GM18502 (cell line): Measurements from ENCODE around the gene PKNOX2.

Experiments
- ATAC-seq: cut with Tn5 transposase; IDR thresholded peaks from one replicate; pipeline ENCODE4 v1.9.1; 2021; ENCODE audit warnings: mild to moderate bottlenecking; ENCODE audit not compliant: unreplicated experiment, poor library complexity

The PKNOX2 gene

GRCh38 chr11:125371431-125371935 lies 206.9 kb downstream of the PKNOX2 start:
- no peak for ATAC-seq

- no peak for ATAC-seq
Observed at GRCh38 chr11:125372088-125372487, 207.5 kb downstream of the PKNOX2 start.

GRCh38 chr11:125372911-125373310 lies 208.4 kb downstream of the PKNOX2 start:
- ATAC-seq, result no peak

GRCh38 chr11:125373426-125374391 lies 209.2 kb downstream of the PKNOX2 start:
- no peak for ATAC-seq

- no peak for ATAC-seq
Observed at GRCh38 chr11:125374398-125374797, 209.8 kb downstream of the PKNOX2 start.

- no peak for ATAC-seq
Observed at GRCh38 chr11:125375146-125375545, 210.6 kb downstream of the PKNOX2 start.

GRCh38 chr11:125376117-125376516 lies 211.6 kb downstream of the PKNOX2 start:
- no peak for ATAC-seq

GRCh38 chr11:125376856-125377255 lies 212.3 kb downstream of the PKNOX2 start:
- no peak for ATAC-seq

GRCh38 chr11:125378083-125378482 lies 213.5 kb downstream of the PKNOX2 start:
- no peak for ATAC-seq

GRCh38 chr11:125378571-125378970 lies 214.0 kb downstream of the PKNOX2 start:
- no peak for ATAC-seq

- no peak for ATAC-seq
Observed at GRCh38 chr11:125379565-125379964, 215.0 kb downstream of the PKNOX2 start.

- no peak for ATAC-seq
Observed at GRCh38 chr11:125379981-125380380, 215.4 kb downstream of the PKNOX2 start.

GRCh38 chr11:125380756-125381445 lies 216.3 kb downstream of the PKNOX2 start:
- ATAC-seq, result no peak

- no peak for ATAC-seq
Observed at GRCh38 chr11:125381499-125382044, 217.0 kb downstream of the PKNOX2 start.

GRCh38 chr11:125382314-125382791 lies 217.8 kb downstream of the PKNOX2 start:
- ATAC-seq, result no peak

GRCh38 chr11:125382822-125383221 lies 218.3 kb downstream of the PKNOX2 start:
- no peak for ATAC-seq

- ATAC-seq, result no peak
Observed at GRCh38 chr11:125384825-125385224, 220.3 kb downstream of the PKNOX2 start.

- ATAC-seq, result no peak
Observed at GRCh38 chr11:125387901-125388300, 223.3 kb downstream of the PKNOX2 start.

GRCh38 chr11:125388611-125389010 lies 224.1 kb downstream of the PKNOX2 start:
- no peak for ATAC-seq

- no peak for ATAC-seq
Observed at GRCh38 chr11:125389339-125390166, 225.0 kb downstream of the PKNOX2 start.
